GM12878 (cell line): ENCODE results near the gene MIA2. TPM values are rescaled to one million over a fixed set of nuclear protein-coding genes. Genes with fewer than 3 reads are reported as not detected.

ENCODE experiments used
- ATAC-seq: fragments of 200-7000 bp; cut with Tn5 transposase; 3 replicates; pipeline ENCODE4 v1.9.1; 2020; ENCODE audit warnings: mild to moderate bottlenecking, moderate library complexity
- BruUV-seq: library from RNA; stranded (reverse); fragments of 400-500 nt; replicated peaks from 2 replicates; lab custom pipeline; 2021; lab: Mats Ljungman, UMichigan
- CTCF ChIA-PET: fragments of 300-600 bp; sonication (Branson Sonifier 250); formaldehyde crosslinking; extraction: SDS; loops from one replicate; lab custom pipeline; 2021; ENCODE audit warnings: inconsistent platforms; lab: Yijun Ruan, JAX
- POLR2A ChIA-PET: fragments of 350-600 bp; formaldehyde crosslinking; extraction: SDS; loops from one replicate; lab custom pipeline; 2021; ENCODE audit warnings: inconsistent platforms; lab: Charles Lee
- RAD21 ChIA-PET: fragments of 300-600 bp; sonication (Branson Sonifier 250); formaldehyde crosslinking; loops from one replicate; lab custom pipeline; 2023; ENCODE audit warnings: antibody characterized with exemption; ENCODE audit not compliant: unreplicated experiment; lab: Charles Lee
- SMC1A ChIA-PET: fragments of 300-600 bp; sonication (Branson Sonifier 250); formaldehyde crosslinking; loops from one replicate; lab custom pipeline; 2023; ENCODE audit not compliant: unreplicated experiment, uncharacterized antibody; lab: Charles Lee
- DNase-seq: peaks from one replicate; pipeline ENCODE4 v3.0.0-alpha.2; 2011; ENCODE audit warnings: low read depth, low spot score
- FAIRE-seq: peaks from 3 replicates; lab custom pipeline; 2011; peaks lifted over from hg19 to GRCh38; lab: Jason Lieb, UNC
- H2AFZ ChIP-seq: 2 replicates; pipeline ENCODE4 v1.6.0; 2011; ENCODE audit warnings: low read depth, low read length, control low read depth; ENCODE audit not compliant: control insufficient read depth
- H3K27ac ChIP-seq: 2 replicates; pipeline ENCODE4 v1.5.1; 2011; ENCODE audit warnings: control low read depth; ENCODE audit not compliant: control insufficient read depth, insufficient read depth
- H3K27me3 ChIP-seq, 2 experiments: replicated peaks in 1 of 2; 2 replicates each; pipeline versions ENCODE4 v1.6.0 to v1.6.1; 2011; ENCODE audit warnings: low read length in 1 of 2; ENCODE audit not compliant: control insufficient read depth in 2 of 2, insufficient read depth in 2 of 2
- H3K36me3 ChIP-seq, 2 experiments: 2 replicates each; pipeline ENCODE4 v1.5.1; 2011; ENCODE audit warnings: low read length in 1 of 2; ENCODE audit not compliant: control insufficient read depth in 2 of 2, insufficient read depth in 2 of 2
- H3K4me1 ChIP-seq: 2 replicates; pipeline ENCODE4 v1.6.1; 2011; ENCODE audit warnings: mild to moderate bottlenecking, low read length, moderate library complexity, mixed read lengths; ENCODE audit not compliant: control insufficient read depth, insufficient read depth
- H3K4me2 ChIP-seq: 2 replicates; pipeline ENCODE4 v1.6.0; 2011; ENCODE audit warnings: control low read depth; ENCODE audit not compliant: control insufficient read depth, insufficient read depth
- H3K4me3 ChIP-seq: fragments of 200-600 bp; sonication (generic); 2 replicates; pipeline ENCODE4 v1.5.1; 2016
- H3K79me2 ChIP-seq: 2 replicates; pipeline ENCODE4 v1.6.0; 2011; ENCODE audit warnings: low read length; ENCODE audit not compliant: control insufficient read depth, insufficient read depth
- H3K9ac ChIP-seq: 2 replicates; pipeline ENCODE4 v1.8.0; 2011; ENCODE audit warnings: low read length, control low read depth, mixed read lengths; ENCODE audit not compliant: control insufficient read depth, insufficient read depth
- H3K9me3 ChIP-seq: replicated peaks from 3 replicates; pipeline ENCODE4 v1.5.1; 2011; ENCODE audit warnings: mild to moderate bottlenecking, low read length; ENCODE audit not compliant: control insufficient read depth, insufficient read depth
- H4K20me1 ChIP-seq: 2 replicates; pipeline ENCODE4 v1.6.0; 2011; ENCODE audit not compliant: control insufficient read depth, insufficient read depth
- CHD2 ChIP-seq: IDR thresholded peaks from 2 replicates; pipeline ENCODE4 v1.6.1; 2011; ENCODE audit warnings: low read depth, low read length, improper control_type of control experiment, borderline replicate concordance
- CREB1 ChIP-seq: IDR thresholded peaks from 2 replicates; pipeline ENCODE4 v1.6.1; 2012; ENCODE audit warnings: low read depth, mild to moderate bottlenecking, inconsistent platforms
- GABPA ChIP-seq: IDR thresholded peaks from 2 replicates; pipeline ENCODE4 v1.6.1; 2014; ENCODE audit warnings: antibody characterized with exemption, low read depth, mild to moderate bottlenecking, inconsistent platforms
- MYC ChIP-seq: IDR thresholded peaks from 2 replicates; pipeline ENCODE4 v1.6.1; 2011; ENCODE audit warnings: mild to moderate bottlenecking, low read length, moderate library complexity, inconsistent platforms; ENCODE audit not compliant: insufficient read depth, insufficient replicate concordance, insufficient read length, severe bottlenecking
- POLR2AphosphoS5 ChIP-seq: IDR thresholded peaks from 2 replicates; pipeline ENCODE4 v1.6.1; 2011; ENCODE audit warnings: mild to moderate bottlenecking, low read length, inconsistent platforms
- WGBS: methylation state at CpG from one replicate; pipeline ENCODE4 v1.1.6; 2016; ENCODE audit warnings: low lambda C conversion rate; ENCODE audit not compliant: insufficient replicate concordance, insufficient coverage; ENCODE audit errors: missing lambda C conversion rate; 5-methylcytosine and 5-hydroxymethylcytosine counted together
- in situ Hi-C: fragments of 300-500 bp; cut with MboI; formaldehyde crosslinking; loops from 9 replicates; pipeline ENCODE4 v1.14.3; 2018; ENCODE audit warnings: mixed read lengths
- intact Hi-C: fragments of 100-400 bp; cut with micrococcal nuclease; formaldehyde crosslinking; loops from one replicate; pipeline ENCODE4 v1.14.2; 2022; ENCODE audit not compliant: unreplicated experiment
- polyA plus RNA-seq, 11 experiments: library from polyadenylated mRNA; depleted of rRNA in 4 of 11; unstranded in 6 of 11; stranded (reverse) in 5 of 11; fragments of >200 nt; fragmentation: Nextera tagmentation in 4 of 11; fragmentation: Illumina TruSeq in 1 of 11; extraction: Ambion mirVana in 4 of 11; extraction: Trizol in 1 of 11; gene quantifications; 1 replicate in 1 of 11; 2 replicates in 10 of 11; pipeline versions ENCODE4 v1.2.1 to v1.2.3, GENCODE V29; 2011 to 2016; ENCODE audit warnings: inconsistent platforms in 2 of 11, missing spikeins in 2 of 11, low read depth in 1 of 11
- total RNA-seq, 4 experiments: library from RNA; depleted of rRNA in 3 of 4; stranded (reverse); fragments of >200 nt in 3 of 4; fragmentation: Illumina TruSeq in 1 of 4; extraction: Trizol in 1 of 4; gene quantifications; 2 replicates each; pipeline versions ENCODE4 v1.2.1 to v1.2.3, GENCODE V29; 2013 to 2021
- TF ChIP-seq, protein P1 (sequence below): IDR thresholded peaks from 2 replicates; pipeline ENCODE4 v1.6.1; 2011; ENCODE audit warnings: low read depth, mild to moderate bottlenecking, low read length, moderate library complexity, borderline replicate concordance; ENCODE audit errors: extremely low read depth
- TF ChIP-seq, protein P2 (sequence below): fragments of 450-650 bp; IDR thresholded peaks from 2 replicates; pipeline ENCODE4 v1.6.1; 2014; ENCODE audit warnings: mild to moderate bottlenecking
- TF ChIP-seq, protein P3 (sequence below): fragments of 450-650 bp; IDR thresholded peaks from 2 replicates; pipeline ENCODE4 v1.6.1; 2018; ENCODE audit warnings: borderline replicate concordance, mild to moderate bottlenecking; ENCODE audit not compliant: partially characterized antibody

MIA2 gene
- total and polyA plus RNA-seq, 10 of the 15 experiments (the other 5 are each of a cell fraction or from before 2014, with no cell fraction given): 6.3 to 36.8 (median 17.1) TPM

DNA sequence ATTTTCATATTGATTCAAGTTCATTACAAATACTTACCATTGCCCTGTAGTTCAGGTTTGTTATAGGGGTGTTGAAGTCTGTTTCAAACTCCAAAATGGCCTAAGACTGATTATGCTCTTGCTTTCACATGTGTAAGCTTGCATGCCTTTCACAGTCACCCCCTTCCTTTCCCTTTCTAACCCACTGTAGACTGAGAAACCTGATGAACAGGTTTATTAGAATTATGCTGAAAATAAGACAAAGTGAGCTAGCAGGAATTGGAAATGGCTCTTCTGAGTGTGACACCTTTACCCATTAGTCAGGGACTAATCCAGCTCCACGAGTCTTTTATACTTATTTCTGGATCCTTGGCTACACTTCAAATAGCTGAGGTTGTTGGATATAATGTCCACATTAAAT, 159.6 kb downstream of the MIA2 start:
- Histone ChIP-seq H2AFZ (no peak overlapping the region), H4K20me1 (no peaks in the 10 kb centered on the region), H3K4me2 (no peak overlapping the region), H3K4me1 (no peaks in the 10 kb centered on the region), H3K27me3 (no peaks in the 10 kb centered on the region), H3K4me3 (no peak overlapping the region), H3K36me3 (peaks cover 0 to 3% of the 10 kb centered on the region in 2 experiments; a peak in 3 of 4 replicates), H3K9me3 (no peaks in the 10 kb centered on the region), H3K27ac (no peak overlapping the region), H3K79me2 (no peaks in the 10 kb centered on the region), H3K9ac (no peak overlapping the region)
- POLR2A ChIA-PET: interaction anchor here (0.7 kb wide), 1 partner anchor 99 kb away, joined by 5 read pairs; no protein-coding TSS in a partner anchor
- 50% methylated on average over 1 of the region's 1 CpG for WGBS
- no peak for FAIRE-seq
- CTCF ChIA-PET: interaction anchor here (0.9 to 1.2 kb wide), 2 partner anchors 31 to 76 kb away, joined by 3 read pairs; no protein-coding TSS in a partner anchor
- no peak for ATAC-seq
- SMC1A ChIA-PET: interaction anchor here (1.7 to 2.1 kb wide), 2 partner anchors 9 to 12 kb away, joined by 5 to 8 read pairs; no protein-coding TSS in a partner anchor
- BruUV-seq: no TSS peak
- intact Hi-C loops: no loop called here
- in situ Hi-C loops: no loop called here
- TF ChIP-seq POLR2AphosphoS5 (no peak), CHD2 (no peak)
- RAD21 ChIA-PET: interaction anchor here (1.0 kb wide), 1 partner anchor 33 kb away, joined by 3 read pairs; no protein-coding TSS in a partner anchor
- no peak for DNase-seq

DNA sequence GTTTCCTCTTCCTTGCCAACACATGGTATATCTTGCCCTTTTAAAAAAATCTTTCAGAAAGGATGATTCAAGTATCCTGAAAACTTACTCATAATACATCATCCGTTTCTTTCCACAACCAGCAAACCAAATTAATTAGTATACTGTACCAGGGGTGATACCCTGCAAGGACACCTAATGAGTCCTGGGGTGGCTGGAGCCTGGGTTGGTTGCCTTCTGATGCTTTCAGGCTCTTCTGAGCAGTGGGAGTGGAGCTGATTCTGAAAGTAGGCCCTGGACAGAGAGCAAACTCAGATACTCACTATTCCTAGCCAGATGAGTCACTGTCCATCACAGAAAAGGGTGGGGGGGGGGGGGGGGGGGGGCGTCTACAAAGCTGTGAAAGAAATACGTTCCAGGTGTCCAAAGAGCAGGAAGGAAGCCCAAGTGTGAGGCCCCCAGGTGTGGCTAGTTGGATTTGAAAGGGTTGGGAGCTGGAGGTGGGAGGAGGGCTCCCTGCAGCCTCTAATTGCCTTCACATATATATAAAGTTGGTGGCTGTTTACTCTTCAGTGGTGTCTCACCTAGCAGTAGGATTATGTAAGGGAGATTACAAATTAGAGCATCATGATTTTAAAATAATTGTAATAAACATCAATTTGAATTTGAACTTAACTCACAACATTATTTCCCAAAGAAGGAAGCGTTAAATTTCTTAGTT, 162.0 kb downstream of the MIA2 start:
- H3K9me3 ChIP-seq: no peaks in the 10 kb centered on the region
- H4K20me1 ChIP-seq: no peaks in the 10 kb centered on the region
- H3K27ac ChIP-seq: no peak overlapping the region
- POLR2A ChIA-PET: no interaction called here
- CTCF ChIA-PET: no interaction called here
- ATAC-seq (no peak), DNase-seq (no peak), FAIRE-seq (no peak)
- no peak overlapping the region for H3K4me2 ChIP-seq
- intact Hi-C loops (no loop called here), in situ Hi-C loops (no loop called here)
- 94% methylated on average over 2 of the region's 4 CpGs for WGBS
- H3K27me3 ChIP-seq: no peaks in the 10 kb centered on the region
- no peaks in the 10 kb centered on the region for H3K79me2 ChIP-seq
- H2AFZ ChIP-seq: no peak overlapping the region
- no TSS peak for BruUV-seq
- H3K4me3 ChIP-seq: no peak overlapping the region
- SMC1A ChIA-PET: interaction anchor here (1.3 kb wide), 1 partner anchor 26 kb away, joined by 4 read pairs; no protein-coding TSS in a partner anchor
- H3K36me3 ChIP-seq: peaks cover 0 to 7% of the 10 kb centered on the region in 2 experiments
- RAD21 ChIA-PET: interaction anchor here (1.2 kb wide), 1 partner anchor 164 kb away, joined by 4 read pairs; no protein-coding TSS in a partner anchor
- H3K4me1 ChIP-seq: no peaks in the 10 kb centered on the region
- H3K9ac ChIP-seq: no peak overlapping the region
- TF ChIP-seq, protein P1, sequence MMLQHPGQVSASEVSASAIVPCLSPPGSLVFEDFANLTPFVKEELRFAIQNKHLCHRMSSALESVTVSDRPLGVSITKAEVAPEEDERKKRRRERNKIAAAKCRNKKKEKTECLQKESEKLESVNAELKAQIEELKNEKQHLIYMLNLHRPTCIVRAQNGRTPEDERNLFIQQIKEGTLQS: no peak
- TF ChIP-seq, protein P2, sequence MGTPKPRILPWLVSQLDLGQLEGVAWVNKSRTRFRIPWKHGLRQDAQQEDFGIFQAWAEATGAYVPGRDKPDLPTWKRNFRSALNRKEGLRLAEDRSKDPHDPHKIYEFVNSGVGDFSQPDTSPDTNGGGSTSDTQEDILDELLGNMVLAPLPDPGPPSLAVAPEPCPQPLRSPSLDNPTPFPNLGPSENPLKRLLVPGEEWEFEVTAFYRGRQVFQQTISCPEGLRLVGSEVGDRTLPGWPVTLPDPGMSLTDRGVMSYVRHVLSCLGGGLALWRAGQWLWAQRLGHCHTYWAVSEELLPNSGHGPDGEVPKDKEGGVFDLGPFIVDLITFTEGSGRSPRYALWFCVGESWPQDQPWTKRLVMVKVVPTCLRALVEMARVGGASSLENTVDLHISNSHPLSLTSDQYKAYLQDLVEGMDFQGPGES: no peak
- no peak for TF ChIP-seq GABPA
- TF ChIP-seq CREB1: no peak
- TF ChIP-seq, protein P3, sequence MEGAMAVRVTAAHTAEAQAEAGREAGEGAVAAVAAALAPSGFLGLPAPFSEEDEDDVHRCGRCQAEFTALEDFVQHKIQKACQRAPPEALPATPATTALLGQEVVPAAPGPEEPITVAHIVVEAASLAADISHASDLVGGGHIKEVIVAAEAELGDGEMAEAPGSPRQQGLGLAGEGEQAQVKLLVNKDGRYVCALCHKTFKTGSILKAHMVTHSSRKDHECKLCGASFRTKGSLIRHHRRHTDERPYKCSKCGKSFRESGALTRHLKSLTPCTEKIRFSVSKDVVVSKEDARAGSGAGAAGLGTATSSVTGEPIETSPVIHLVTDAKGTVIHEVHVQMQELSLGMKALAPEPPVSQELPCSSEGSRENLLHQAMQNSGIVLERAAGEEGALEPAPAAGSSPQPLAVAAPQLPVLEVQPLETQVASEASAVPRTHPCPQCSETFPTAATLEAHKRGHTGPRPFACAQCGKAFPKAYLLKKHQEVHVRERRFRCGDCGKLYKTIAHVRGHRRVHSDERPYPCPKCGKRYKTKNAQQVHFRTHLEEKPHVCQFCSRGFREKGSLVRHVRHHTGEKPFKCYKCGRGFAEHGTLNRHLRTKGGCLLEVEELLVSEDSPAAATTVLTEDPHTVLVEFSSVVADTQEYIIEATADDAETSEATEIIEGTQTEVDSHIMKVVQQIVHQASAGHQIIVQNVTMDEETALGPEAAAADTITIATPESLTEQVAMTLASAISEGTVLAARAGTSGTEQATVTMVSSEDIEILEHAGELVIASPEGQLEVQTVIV: no peak
- TF ChIP-seq MYC: no peak
